ENCODE data around the gene URB1.

URB1 gene

DNA sequence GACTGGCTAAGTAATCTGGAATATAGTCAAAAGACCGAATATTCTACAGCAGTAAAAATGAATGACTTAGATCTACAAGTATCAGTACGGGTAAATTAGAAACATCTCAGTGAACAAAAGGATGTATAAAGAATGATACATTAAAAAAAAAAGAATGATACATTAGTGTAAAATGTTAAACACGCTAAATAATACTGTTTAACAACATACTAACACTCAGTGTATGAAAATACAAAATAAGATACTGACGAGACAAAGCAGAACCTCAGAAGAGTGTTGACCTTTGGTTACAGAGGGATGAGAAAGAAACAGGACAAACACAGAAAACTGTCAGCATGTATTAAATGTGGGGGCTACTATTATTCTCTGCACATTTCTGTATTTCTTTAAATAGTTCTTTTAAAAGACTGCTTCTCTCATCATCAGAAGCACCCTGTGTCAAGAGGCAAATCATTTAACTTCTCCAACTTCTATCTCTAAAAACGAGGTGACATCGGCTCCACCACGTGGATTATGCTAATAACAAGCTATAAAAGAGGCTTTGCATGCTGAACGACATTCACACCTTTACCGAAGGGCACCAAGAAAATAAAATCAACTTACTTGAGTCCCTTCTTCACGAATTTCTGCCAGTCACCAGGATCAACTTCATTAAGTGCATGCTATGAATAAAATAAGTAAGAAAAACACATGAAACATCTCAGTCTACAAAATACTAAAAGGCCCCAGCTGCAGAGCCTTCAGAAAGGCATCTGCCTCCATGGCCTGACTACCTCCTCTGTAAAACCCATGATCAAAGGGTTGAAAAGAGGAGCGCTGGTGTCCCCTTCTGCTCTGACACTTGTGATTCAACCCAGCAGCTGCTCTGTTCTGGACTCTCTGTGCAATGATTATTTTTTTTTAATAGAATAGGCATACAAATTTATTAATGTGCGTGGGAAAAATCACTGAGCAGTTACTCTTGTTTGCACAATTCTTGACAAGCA is 51.7 kb downstream of the URB1 start:
- DNase-seq, result no peak

DNA sequence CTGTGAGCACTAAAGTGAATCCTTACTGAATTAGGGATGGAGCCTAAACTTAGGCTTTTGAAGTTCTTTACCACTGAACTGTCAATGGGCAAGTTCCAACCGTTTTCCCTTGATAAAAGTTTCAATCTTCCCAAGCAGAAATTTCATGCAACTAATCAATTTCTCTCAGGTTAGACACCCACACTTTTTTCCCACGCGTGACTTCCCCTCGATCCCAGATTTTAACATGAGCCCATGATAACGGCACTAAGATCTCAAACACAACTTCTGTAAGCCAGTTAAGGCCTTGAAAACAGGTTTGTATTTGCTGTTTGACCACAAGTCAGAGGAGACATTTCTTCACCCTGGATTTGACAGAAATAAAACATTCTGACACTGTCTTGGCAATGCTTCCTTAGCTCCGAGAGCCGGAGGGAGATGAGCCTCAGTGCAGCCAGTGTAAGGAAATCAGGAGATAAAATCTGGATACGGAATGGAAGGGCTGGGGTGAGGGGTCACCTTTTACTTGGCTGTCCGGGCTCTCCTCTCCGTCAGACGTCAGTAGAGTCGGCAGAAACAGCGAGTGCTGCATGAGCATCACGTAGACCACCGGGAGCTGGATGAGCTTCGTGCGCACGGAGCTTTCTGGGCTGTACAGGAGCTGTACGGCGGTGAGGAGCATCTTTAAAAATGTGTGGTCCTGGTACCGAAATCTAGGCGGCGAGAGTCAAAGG is 54.4 kb downstream of the URB1 start:
- DNase-seq, result no peak

GRCh38 chr21:32337206-32337605 is 55.6 kb downstream of the URB1 start:
- no peak for DNase-seq

GRCh38 chr21:32336711-32337110 is 56.1 kb downstream of the URB1 start:
- no peak for DNase-seq

DNA sequence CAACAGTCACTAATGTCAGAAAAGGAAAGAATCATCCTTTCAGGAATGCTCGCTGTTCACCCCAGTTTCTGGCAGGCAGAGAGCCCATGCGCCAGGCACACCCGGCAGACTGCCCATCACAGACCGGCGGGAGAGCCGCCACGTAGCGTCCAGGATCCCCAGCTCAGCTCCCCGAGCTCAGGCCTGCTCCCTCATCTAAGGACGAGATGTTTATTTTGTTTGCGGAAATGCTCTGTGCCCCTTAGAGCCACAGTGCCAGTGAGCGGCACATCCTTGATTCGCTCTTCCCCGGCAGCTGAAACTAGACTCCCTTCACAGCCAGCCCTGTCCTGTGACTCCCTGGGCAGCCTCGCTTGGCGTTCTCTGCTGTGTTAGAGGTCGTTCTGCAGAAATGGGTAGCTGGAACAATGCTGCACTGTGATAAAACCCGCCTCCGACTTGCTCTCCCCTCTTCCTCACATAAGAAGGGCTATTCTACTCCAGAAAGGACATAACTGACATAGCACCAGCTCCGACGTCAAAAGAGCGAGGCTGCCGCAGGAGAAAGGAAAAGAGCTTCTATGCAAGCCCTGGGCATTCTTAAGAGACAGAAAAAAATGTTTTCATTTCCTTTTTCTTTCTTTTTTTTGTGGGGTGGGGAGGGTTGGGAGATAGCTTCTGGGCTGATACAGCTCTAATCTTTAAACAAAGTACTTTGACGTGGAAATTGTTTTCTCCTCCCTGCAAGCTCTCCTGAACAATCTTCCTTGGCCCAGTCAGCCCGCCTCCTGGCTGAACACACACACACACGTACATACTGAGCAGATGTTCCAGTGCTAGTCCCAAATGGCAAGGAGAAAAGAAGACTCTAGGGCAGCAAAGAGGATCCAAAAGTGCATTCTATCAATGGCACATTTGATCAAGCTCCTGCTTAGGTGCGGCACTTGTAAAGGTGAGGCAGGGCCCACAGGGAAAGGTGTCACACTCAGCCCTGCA is 56.9 kb downstream of the URB1 start:
- DNase-seq, result no peak

GRCh38 chr21:32334980-32335531 is 57.8 kb downstream of the URB1 start:
- DNase-seq, result no peak

DNA sequence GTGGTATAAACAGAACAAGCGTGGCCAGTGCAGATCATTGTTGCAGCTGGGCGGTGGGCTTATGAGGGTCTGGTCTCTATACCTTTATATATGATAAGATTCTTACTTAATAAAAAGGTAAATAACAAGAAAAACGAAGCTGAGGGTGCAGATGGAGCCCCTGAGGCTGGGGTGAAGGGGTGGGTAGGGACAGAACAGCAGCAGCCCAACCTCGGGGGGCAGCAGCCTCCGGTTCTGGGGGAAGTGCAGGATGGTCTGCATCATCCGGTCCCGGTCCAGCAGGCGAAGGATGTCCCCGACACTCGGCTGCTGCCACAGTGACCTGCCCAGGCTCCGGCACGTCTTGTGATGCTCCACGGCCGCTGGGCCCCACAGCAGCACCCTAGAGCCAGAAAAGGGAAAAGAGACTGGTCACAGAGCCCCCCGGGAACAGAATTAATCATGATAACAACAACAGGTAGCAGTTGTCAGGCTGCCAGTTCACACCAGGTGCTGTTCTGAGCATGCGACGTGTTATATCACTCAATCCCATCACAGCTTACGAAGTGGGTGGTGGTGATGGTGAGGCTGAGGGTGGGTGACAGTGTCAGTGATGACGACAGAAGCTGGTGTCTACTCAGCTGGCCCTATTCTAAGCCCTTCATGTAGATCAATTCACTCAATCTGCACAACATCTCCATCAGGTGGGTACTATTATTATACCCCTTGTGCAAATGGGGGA is 58.7 kb downstream of the URB1 start:
- DNase-seq, result no peak

- no peak for DNase-seq
Observed at GRCh38 chr21:32332463-32332951, 60.3 kb downstream of the URB1 start.

DNA sequence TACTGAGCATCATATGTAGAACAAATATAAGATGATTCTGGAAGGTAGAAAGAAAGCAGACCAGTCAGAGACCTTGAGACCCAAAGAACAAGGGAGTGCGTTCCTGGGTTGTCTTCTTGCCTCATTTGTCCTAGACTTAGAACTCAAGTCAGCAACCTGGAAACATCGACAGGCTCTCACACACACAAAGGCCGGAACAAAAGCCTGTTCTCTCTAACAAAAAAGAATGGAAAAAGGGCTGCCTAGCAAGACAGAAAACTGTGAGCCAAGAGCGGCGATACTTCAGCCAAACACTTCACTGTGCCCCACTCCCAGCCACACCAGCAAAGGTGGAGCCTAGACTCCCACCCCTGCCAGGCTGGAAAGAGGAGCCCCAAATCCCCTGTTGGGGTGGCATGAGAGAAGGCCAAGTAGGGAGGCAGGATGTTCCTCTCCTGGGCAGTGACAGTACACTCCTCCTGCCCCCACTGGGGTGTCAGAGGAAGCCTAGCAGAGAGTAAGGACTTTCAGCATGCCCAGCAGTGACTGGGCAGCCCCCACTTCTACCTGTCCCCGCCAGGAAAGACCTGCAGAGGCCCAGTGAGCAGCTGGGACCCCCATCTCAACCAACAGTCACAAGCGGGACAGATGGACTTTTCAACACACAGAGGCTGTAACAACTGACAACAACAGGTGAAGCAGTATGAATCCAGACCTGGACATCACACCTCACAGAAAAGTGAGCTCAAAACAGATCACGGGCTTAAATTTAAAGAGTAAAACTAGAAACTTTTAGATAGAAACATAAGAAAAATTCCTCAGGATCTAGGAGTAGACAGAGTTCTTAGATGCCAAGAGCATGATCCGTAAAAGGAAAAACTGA is 61.1 kb downstream of the URB1 start:
- no peak for DNase-seq

- no peak for DNase-seq
Observed at GRCh38 chr21:32330784-32331311, 62.0 kb downstream of the URB1 start.

DNA sequence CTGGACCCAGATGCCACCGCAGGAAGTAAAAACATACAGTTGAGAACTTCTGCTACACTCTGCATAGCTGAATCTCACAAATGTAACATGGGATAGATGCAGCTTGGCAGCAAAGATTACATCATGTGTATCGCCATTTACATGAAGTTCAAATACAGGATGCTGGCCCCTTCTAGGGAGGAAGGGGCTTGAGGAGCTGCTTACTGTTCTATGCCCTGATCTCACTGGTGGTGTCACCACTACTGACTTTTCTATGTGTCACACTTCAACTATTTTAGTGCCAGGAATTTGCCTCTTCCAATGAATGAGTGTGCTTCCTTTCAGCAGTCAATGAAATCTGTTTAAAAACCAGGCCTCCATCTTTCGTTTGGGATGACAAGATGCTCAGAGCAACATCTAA is 63.0 kb downstream of the URB1 start:
- DNase-seq, result no peak

- DNase-seq, result no peak
Observed at GRCh38 chr21:32329331-32329730, 63.5 kb downstream of the URB1 start.

GRCh38 chr21:32328595-32328994 is 64.2 kb downstream of the URB1 start:
- DNase-seq, result no peak

DNA sequence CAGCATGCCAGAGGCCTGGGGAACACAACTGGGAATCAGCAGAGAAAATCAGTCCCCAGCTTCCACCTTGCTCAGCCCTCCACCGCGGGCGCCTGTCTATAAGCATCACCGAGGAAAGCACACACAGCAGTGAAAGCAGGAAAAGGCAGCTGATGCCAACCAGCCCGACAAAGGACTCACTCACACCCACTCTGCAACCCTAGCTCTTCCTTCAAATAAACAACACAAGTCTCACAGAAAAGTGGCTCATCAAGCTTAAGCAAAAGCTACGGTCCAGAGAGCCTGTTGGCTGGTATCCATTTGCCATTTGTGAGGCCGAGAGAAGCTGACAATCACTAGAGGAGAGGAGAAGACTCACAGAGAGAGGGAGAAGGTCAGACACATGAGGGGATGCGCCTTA is 67.1 kb downstream of the URB1 start:
- DNase-seq, result no peak

DNA sequence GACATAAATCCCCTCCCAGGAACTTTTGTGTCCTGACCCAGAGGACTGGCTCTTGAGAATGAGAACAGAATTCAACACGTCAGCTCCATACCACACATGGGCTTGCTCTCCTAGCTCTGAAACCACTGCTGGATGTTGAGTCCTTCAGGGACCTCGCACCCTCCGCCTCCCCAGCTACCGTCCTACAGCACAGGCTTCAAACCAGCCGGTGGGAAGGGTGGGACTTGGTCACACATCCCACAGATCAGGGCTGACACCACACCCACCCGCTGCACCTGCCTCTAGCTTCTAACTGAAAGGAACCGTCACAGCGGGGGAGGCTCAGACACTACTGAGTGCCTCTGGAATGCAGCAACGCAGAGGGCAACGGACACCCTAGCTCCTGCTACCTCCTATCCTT is 70.1 kb downstream of the URB1 start:
- DNase-seq, result no peak

DNA sequence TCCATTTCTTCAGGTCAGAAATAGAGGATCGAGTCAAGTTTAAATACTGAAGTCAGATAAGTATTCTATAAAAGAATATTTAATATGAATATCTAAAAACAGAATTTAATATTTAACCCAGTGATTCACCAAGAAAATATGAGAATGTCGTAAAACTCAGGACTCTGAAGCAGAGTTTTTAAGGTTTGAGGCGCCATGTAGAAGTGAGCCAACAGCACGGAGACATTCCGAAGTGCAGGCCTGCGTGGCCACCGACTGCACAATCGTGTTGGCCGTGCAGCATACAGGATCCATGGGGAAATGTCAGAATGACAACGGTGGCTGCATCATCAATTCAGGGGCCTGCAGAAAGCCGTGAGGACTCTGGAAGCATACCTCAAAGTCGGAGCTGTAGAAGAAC is 70.7 kb downstream of the URB1 start:
- DNase-seq, result no peak

DNA sequence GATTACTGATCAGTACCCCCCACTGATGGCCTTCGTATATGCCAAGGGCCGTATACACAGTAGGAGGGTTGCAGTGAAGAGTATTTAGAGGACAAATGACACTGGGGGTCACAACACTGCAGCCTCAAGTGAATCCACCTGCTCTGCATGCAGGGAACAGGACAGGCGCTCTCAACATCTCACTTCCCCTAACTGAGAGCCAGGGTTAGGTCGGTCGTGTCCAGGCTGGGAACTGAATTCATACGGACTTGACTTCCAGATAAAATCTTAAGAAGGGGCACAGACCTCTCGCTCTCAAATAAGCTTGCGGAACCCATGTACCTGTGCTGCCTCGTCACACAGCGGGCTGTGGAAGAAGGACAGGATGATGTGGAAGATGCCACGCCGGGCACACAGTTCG is 71.3 kb downstream of the URB1 start:
- DNase-seq, result no peak

DNA sequence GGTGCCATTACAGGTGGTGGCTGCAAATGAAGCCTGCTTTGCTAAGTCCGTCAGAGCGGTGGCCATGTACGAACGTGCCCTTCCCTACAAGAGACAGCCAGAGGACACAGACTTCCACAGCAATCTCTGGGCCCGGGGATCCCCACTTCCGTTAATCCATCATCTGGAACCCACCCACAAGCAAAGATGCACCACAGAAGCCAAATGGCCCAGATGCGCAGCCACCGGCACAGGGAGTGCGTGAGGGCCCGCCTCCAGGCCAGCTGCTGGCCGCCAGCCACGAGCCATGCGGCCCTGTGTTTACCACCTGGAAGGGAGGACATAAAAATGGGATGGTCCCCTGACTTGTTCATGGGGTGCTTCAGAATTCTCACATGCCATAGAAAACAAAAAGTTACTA is 72.1 kb downstream of the URB1 start:
- DNase-seq, result no peak

- DNase-seq, result no peak
Observed at GRCh38 chr21:32320059-32320458, 72.8 kb downstream of the URB1 start.

DNA sequence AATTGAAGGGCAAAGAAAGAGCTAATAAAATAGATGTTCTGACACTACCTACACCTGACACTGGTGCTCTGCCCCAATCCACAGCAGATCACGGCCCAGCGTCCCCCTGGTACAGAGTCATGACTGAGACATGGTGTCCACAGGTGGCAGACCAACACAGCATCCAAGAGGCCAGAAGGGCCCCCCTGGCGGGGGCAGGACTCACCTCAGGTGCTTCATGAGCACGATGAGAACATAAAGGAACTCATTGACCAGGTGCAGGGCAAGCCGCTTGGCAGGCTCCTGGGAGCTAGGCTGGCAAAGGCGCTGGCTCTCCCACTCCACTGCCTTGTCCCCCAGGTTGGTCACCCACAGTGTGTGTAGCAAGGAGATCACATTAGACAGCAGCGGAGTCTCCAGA is 73.8 kb downstream of the URB1 start:
- DNase-seq, result no peak

GRCh38 chr21:32317726-32318125 is 75.1 kb downstream of the URB1 start:
- DNase-seq, result no peak

All from activated T-cell treated with anti-CD3 and anti-CD28 coated beads, Interleukin-2, amount 50 U/mL, for 1 hour (primary cell).